HG03066 (cell line): ENCODE results near the gene AP1B1.
"Not testable (repeated sequence)": the region's sequence is repeated elsewhere in the genome, so short reads cannot be mapped to it uniquely, and the experiment has no call there.

ENCODE experiments used
- ATAC-seq: cut with Tn5 transposase; IDR thresholded peaks from one replicate; pipeline ENCODE4 v1.9.1; 2021; ENCODE audit warnings: low read depth; ENCODE audit not compliant: unreplicated experiment

AP1B1 gene

GRCh38 chr22:29387921-29388758, at the start of gene AP1B1:
Gene AP1B1 (minus strand): TSS chr22:29388570. CDS start chr22:29367243, 21,327 bp downstream.
- ATAC-seq, result peak; percentile 75

GRCh38 chr22:29435236-29436136, 47.1 kb upstream of the AP1B1 start:
- ATAC-seq, result no peak

- ATAC-seq, result no peak
Measured at GRCh38 chr22:29434288-29434687, 45.9 kb upstream of the AP1B1 start.

- ATAC-seq, result no peak
Measured at GRCh38 chr22:29433856-29434255, 45.5 kb upstream of the AP1B1 start.

GRCh38 chr22:29431986-29432385, 43.6 kb upstream of the AP1B1 start:
- ATAC-seq, result no peak

- ATAC-seq, result no peak
Measured at GRCh38 chr22:29427176-29427760, 38.9 kb upstream of the AP1B1 start.

GRCh38 chr22:29426476-29426875, 38.1 kb upstream of the AP1B1 start:
- no peak for ATAC-seq

GRCh38 chr22:29418704-29419103, 30.3 kb upstream of the AP1B1 start:
- not testable (repeated sequence) for ATAC-seq

- ATAC-seq, result not testable (repeated sequence)
Measured at GRCh38 chr22:29414951-29415591, 26.7 kb upstream of the AP1B1 start.

- not testable (repeated sequence) for ATAC-seq
Measured at GRCh38 chr22:29412772-29413171, 24.4 kb upstream of the AP1B1 start.

GRCh38 chr22:29411569-29412211, 23.3 kb upstream of the AP1B1 start:
- peak; percentile 51 for ATAC-seq

- no peak for ATAC-seq
Measured at GRCh38 chr22:29408940-29409339, 20.6 kb upstream of the AP1B1 start.

GRCh38 chr22:29401538-29401937, 13.2 kb upstream of the AP1B1 start:
- ATAC-seq, result not testable (repeated sequence)

GRCh38 chr22:29400576-29400975, 12.2 kb upstream of the AP1B1 start:
- ATAC-seq, result no peak

- no peak for ATAC-seq
Measured at GRCh38 chr22:29397791-29398190, 9.4 kb upstream of the AP1B1 start.

GRCh38 chr22:29396126-29396525, 7.8 kb upstream of the AP1B1 start:
- ATAC-seq, result no peak

- no peak for ATAC-seq
Measured at GRCh38 chr22:29394931-29395581, 6.7 kb upstream of the AP1B1 start.

GRCh38 chr22:29393019-29393608, 4.7 kb upstream of the AP1B1 start:
- no peak for ATAC-seq

- no peak for ATAC-seq
Measured at GRCh38 chr22:29391546-29391945, 3.2 kb upstream of the AP1B1 start.
